Fibroblast of lung (primary cell): ENCODE results near the gene EGFL6. TPM values are rescaled to one million over a fixed set of nuclear protein-coding genes. Genes with fewer than 3 reads are reported as not detected.

Experiments
- DNase-seq, 2 donors: peaks; one replicate each; pipeline versions ENCODE4 v3.0.0 to v3.0.0-alpha.2; 2010; ENCODE audit warnings: low read depth in 2 of 2
- H2AFZ ChIP-seq: 2 replicates; pipeline ENCODE4 v1.5.1; 2012; ENCODE audit warnings: low read length, control low read depth, inconsistent platforms
- H3K27ac ChIP-seq: 2 replicates; pipeline ENCODE4 v1.5.1; 2011; ENCODE audit warnings: low read length, control low read depth; ENCODE audit not compliant: insufficient read depth
- H3K27me3 ChIP-seq: 2 replicates; pipeline ENCODE4 v1.5.1; 2011; ENCODE audit warnings: mild to moderate bottlenecking, low read length; ENCODE audit not compliant: control insufficient read depth, insufficient read depth
- H3K36me3 ChIP-seq: 2 replicates; pipeline ENCODE4 v1.5.1; 2011; ENCODE audit warnings: low read length; ENCODE audit not compliant: control insufficient read depth, insufficient read depth
- H3K4me1 ChIP-seq: 2 replicates; pipeline ENCODE4 v1.5.1; 2011; ENCODE audit warnings: low read length; ENCODE audit not compliant: control insufficient read depth, insufficient read depth; ENCODE audit errors: extremely low read depth
- H3K4me2 ChIP-seq: 2 replicates; pipeline ENCODE4 v1.5.1; 2011; ENCODE audit warnings: low read length, control low read depth; ENCODE audit not compliant: insufficient read depth; ENCODE audit errors: extremely low read depth
- H3K4me3 ChIP-seq, 4 experiments: fragments of 200-600 bp in 1 of 4; sonication (generic) in 1 of 4; replicated peaks in 1 of 4; 2 replicates each; pipeline ENCODE4 v1.5.1; 2011 to 2016; ENCODE audit warnings: low read length in 4 of 4, low read depth in 3 of 4, mild to moderate bottlenecking in 3 of 4, control low read depth in 2 of 4, inconsistent platforms in 1 of 4, mixed read lengths in 1 of 4; ENCODE audit not compliant: insufficient read depth in 1 of 4; ENCODE audit errors: control extremely low read depth in 1 of 4
- H3K79me2 ChIP-seq: 2 replicates; pipeline ENCODE4 v1.5.1; 2012; ENCODE audit warnings: mild to moderate bottlenecking, low read length, inconsistent platforms; ENCODE audit not compliant: control insufficient read depth, insufficient read depth
- H3K9ac ChIP-seq: 2 replicates; pipeline ENCODE4 v1.5.1; 2011; ENCODE audit warnings: mild to moderate bottlenecking, low read length, control low read depth; ENCODE audit not compliant: insufficient read depth
- H3K9me3 ChIP-seq: 2 replicates; pipeline ENCODE4 v1.5.1; 2012; ENCODE audit warnings: low read depth, low read length; ENCODE audit not compliant: control insufficient read depth, insufficient read depth
- H4K20me1 ChIP-seq: 2 replicates; pipeline ENCODE4 v1.5.1; 2011; ENCODE audit warnings: low read length; ENCODE audit not compliant: control insufficient read depth, insufficient read depth; ENCODE audit errors: extremely low read depth
- EZH2 ChIP-seq: IDR thresholded peaks from 2 replicates; pipeline ENCODE4 v1.5.1; 2012; ENCODE audit warnings: low read length, control low read depth, mild to moderate bottlenecking; ENCODE audit errors: missing control alignments
- polyA plus RNA-seq, 2 donors: library from polyadenylated mRNA; depleted of rRNA in 1 of 2; stranded (reverse) in 1 of 2; unstranded in 1 of 2; fragments of >200 nt; gene quantifications; 2 replicates each; pipeline ENCODE4 v1.2.1, GENCODE V29; 2011 to 2012; ENCODE audit warnings: missing spikeins in 1 of 2
- total RNA-seq: library from RNA; depleted of rRNA; stranded (reverse); fragments of >200 nt; gene quantifications from 2 replicates; pipeline ENCODE4 v1.2.1, GENCODE V29; 2014
- TF ChIP-seq, protein P1 (sequence below), 2 donors: IDR thresholded peaks in 1 of 2; conservative IDR thresholded peaks in 1 of 2; 1 replicate in 1 of 2; 2 replicates in 1 of 2; pipeline ENCODE4 v1.5.1; 2011 to 2012; ENCODE audit warnings: low read length in 2 of 2, control low read depth in 1 of 2, inconsistent platforms in 1 of 2, low read depth in 1 of 2, mild to moderate bottlenecking in 1 of 2

The EGFL6 gene
- total and polyA plus RNA-seq, 2 donors (not counting 1 experiment from before 2014, with no cell fraction given): 0.17 to 0.32 TPM

DNA sequence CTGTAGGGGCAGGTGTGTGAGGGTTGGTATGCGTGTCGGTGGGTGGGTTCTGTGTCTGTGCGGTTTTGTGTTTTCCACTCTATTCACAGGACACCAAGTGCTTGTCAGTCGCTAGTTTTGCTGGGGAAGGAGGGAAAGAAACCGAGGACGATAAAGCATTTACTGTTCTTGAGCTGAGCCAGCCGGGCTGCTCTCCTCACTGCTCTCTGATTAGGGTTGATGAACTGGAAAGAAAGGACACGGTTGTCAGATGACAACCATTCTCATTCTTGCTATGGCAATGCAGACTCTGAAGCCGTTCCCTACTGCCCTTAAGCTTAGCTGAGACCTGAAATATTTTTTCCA, 832 bp downstream of the EGFL6 start:
- H3K4me1 ChIP-seq: no peaks in the 10 kb centered on the region
- no peak for DNase-seq
- no peak overlapping the region for H3K27ac ChIP-seq
- H4K20me1 ChIP-seq: no peaks in the 10 kb centered on the region
- H3K4me3 ChIP-seq: no peak overlapping the region
- H3K4me2 ChIP-seq: no peak overlapping the region
- no peaks in the 10 kb centered on the region for H3K36me3 ChIP-seq
- no peaks in the 10 kb centered on the region for H3K79me2 ChIP-seq
- no peaks in the 10 kb centered on the region for H3K9me3 ChIP-seq
- H3K9ac ChIP-seq: no peak overlapping the region
- H3K27me3 ChIP-seq: peaks cover 24% of the 10 kb centered on the region
- no peak overlapping the region for H2AFZ ChIP-seq
- TF ChIP-seq, protein P1, sequence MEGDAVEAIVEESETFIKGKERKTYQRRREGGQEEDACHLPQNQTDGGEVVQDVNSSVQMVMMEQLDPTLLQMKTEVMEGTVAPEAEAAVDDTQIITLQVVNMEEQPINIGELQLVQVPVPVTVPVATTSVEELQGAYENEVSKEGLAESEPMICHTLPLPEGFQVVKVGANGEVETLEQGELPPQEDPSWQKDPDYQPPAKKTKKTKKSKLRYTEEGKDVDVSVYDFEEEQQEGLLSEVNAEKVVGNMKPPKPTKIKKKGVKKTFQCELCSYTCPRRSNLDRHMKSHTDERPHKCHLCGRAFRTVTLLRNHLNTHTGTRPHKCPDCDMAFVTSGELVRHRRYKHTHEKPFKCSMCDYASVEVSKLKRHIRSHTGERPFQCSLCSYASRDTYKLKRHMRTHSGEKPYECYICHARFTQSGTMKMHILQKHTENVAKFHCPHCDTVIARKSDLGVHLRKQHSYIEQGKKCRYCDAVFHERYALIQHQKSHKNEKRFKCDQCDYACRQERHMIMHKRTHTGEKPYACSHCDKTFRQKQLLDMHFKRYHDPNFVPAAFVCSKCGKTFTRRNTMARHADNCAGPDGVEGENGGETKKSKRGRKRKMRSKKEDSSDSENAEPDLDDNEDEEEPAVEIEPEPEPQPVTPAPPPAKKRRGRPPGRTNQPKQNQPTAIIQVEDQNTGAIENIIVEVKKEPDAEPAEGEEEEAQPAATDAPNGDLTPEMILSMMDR (conservative IDR thresholded peaks at IDR 0.05 in 1 of 2, IDR thresholded peaks at IDR 0.05 in 1 of 2; ENCODE audit: low read depth in 1 of 2, low read length in 2 of 2): no peak
- TF ChIP-seq EZH2: peak; percentile 76

DNA sequence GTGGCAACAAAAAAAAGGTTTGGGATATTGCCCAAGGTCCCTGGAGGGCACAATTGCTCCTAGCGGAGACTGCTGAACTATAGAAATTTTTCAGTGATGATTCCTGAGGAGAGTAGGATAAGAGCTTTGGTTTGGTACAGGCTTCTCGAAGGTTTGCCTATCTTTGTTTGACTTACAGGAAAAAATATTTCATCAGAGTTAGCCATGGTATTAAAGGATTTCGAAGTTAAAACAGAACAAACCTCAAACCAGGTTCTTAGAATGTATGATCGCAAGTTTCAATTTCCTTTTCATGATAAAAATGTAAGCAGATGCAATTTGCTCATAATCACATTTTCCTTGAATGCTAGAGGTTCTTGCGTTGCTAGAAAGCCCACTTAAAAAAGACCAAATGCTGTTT, 1.7 kb downstream of the EGFL6 start:
- H3K4me1 ChIP-seq: no peaks in the 10 kb centered on the region
- no peaks in the 10 kb centered on the region for H3K79me2 ChIP-seq
- H4K20me1 ChIP-seq: no peaks in the 10 kb centered on the region
- no peak for TF ChIP-seq EZH2
- TF ChIP-seq, protein P1 (conservative IDR thresholded peaks at IDR 0.05 in 1 of 2, IDR thresholded peaks at IDR 0.05 in 1 of 2; ENCODE audit: low read depth in 1 of 2, low read length in 2 of 2): no peak
- no peak overlapping the region for H3K9ac ChIP-seq
- H3K36me3 ChIP-seq: no peaks in the 10 kb centered on the region
- H3K9me3 ChIP-seq: no peaks in the 10 kb centered on the region
- no peak overlapping the region for H2AFZ ChIP-seq
- no peak overlapping the region for H3K4me2 ChIP-seq
- H3K4me3 ChIP-seq: no peak overlapping the region
- DNase-seq: no peak
- H3K27me3 ChIP-seq: peaks cover 24% of the 10 kb centered on the region
- H3K27ac ChIP-seq: no peak overlapping the region

DNA sequence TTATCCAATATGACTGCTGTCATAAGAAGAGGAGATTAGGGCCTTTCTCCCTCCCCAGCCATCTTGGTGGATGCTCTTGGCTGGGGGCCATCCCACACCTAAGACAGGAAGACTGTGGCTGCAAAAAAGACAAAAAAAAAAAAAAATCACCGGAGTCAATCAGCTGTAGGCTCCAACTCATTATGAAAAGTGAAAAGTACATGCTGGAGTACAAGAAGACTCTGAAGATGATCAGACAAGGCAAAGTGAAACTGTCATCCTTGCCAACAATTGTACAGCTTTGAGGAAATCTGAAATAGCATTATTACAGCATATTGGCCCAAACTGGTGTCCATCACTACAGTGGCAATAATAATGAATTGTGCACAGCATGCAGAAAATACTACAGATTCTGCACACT, 5.2 kb downstream of the EGFL6 start:
- TF ChIP-seq, protein P1 (conservative IDR thresholded peaks at IDR 0.05 in 1 of 2, IDR thresholded peaks at IDR 0.05 in 1 of 2; ENCODE audit: low read depth in 1 of 2, low read length in 2 of 2): no peak
- no peak for TF ChIP-seq EZH2
- H3K27ac ChIP-seq: no peak overlapping the region
- H3K4me3 ChIP-seq: no peak overlapping the region
- no peaks in the 10 kb centered on the region for H3K9me3 ChIP-seq
- H3K36me3 ChIP-seq: no peaks in the 10 kb centered on the region
- peaks cover 11% of the 10 kb centered on the region for H3K27me3 ChIP-seq
- H2AFZ ChIP-seq: no peak overlapping the region
- H3K9ac ChIP-seq: no peak overlapping the region
- H3K4me2 ChIP-seq: no peak overlapping the region
- H3K4me1 ChIP-seq: no peaks in the 10 kb centered on the region
- H3K79me2 ChIP-seq: no peaks in the 10 kb centered on the region
- H4K20me1 ChIP-seq: no peaks in the 10 kb centered on the region
- DNase-seq: no peak
